GM12874 (cell line): Measurements from ENCODE around the gene STYX.

Source experiments
- TF ChIP-seq, protein P1 (sequence below): IDR thresholded peaks from 2 replicates; pipeline ENCODE4 v1.5.1; 2011; ENCODE audit warnings: low read depth, mild to moderate bottlenecking, control low read depth, low read length, moderate library complexity; ENCODE audit not compliant: insufficient read depth

Gene STYX

GRCh38 chr14:52733824-52734223, 3.9 kb downstream of the STYX start:
- TF ChIP-seq, protein P1, sequence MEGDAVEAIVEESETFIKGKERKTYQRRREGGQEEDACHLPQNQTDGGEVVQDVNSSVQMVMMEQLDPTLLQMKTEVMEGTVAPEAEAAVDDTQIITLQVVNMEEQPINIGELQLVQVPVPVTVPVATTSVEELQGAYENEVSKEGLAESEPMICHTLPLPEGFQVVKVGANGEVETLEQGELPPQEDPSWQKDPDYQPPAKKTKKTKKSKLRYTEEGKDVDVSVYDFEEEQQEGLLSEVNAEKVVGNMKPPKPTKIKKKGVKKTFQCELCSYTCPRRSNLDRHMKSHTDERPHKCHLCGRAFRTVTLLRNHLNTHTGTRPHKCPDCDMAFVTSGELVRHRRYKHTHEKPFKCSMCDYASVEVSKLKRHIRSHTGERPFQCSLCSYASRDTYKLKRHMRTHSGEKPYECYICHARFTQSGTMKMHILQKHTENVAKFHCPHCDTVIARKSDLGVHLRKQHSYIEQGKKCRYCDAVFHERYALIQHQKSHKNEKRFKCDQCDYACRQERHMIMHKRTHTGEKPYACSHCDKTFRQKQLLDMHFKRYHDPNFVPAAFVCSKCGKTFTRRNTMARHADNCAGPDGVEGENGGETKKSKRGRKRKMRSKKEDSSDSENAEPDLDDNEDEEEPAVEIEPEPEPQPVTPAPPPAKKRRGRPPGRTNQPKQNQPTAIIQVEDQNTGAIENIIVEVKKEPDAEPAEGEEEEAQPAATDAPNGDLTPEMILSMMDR: no peak

DNA sequence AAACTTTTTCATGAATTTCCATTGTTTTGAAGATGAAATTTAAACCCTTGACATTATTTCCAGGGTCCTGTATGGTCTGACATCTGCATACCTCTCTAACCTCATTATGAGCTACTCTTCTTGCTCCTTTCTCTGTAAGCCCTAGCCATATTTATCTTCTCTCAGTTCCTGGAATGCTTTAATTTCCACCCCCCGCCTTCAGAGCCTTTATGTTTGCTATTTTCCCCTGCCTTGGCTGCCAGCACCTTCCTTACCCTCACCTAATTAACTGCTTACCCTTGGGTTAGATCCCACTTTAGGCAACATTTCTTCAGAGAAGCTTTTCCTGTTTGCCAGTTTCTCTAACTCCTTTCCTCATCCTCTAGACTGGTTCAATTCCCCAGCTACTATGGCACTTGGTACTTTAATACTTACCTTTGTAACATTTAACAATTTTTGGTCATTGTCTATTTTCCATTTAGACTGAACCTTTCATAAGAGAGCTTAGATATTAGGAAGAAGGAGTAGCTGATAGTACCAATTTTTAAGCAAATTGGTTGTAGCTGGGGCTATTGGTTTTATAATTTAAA, 6.0 kb downstream of the STYX start:
- TF ChIP-seq, protein P1: no peak

DNA sequence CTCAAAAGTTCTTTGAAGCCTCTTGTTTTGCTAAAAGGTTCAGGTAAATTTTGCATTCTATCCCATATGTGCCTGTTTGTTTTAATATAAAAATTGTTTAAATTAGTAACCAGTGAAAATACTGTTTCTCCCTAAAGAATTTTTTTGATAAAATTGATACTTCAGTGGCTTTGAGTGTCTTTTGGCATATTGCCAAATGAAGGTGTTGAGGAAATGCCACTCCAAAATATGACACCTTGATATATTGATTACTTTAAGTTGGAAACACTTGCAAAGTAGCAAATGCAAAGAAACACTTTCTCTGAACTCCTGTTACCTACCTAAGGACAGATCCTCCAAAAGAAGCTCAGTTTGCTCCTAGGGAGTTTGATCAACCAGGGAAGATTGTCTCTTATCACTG, 8.4 kb downstream of the STYX start:
- TF ChIP-seq, protein P1: no peak

- TF ChIP-seq, protein P1: no peak
Observed at GRCh38 chr14:52740751-52741150, 10.8 kb downstream of the STYX start.

GRCh38 chr14:52741865-52742264, 11.9 kb downstream of the STYX start:
- TF ChIP-seq, protein P1: no peak

GRCh38 chr14:52748647-52749292, 18.8 kb downstream of the STYX start:
- TF ChIP-seq, protein P1: no peak

- TF ChIP-seq, protein P1: no peak
Observed at GRCh38 chr14:52755607-52756316, 25.8 kb downstream of the STYX start.
